GM06990 (cell line): ENCODE data around the gene AVL9.

Experiments used
- DNase-seq: peaks from one replicate; pipeline ENCODE4 v3.0.0-alpha.2; 2011; ENCODE audit not compliant: insufficient read length; ENCODE audit errors: extremely low read depth
- H3K27me3 ChIP-seq: replicated peaks from 2 replicates; pipeline ENCODE4 v1.6.0; 2011; ENCODE audit warnings: low read length; ENCODE audit not compliant: control insufficient read depth, insufficient read depth
- H3K36me3 ChIP-seq: 2 replicates; pipeline ENCODE4 v1.5.1; 2011; ENCODE audit warnings: low read length; ENCODE audit not compliant: control insufficient read depth, insufficient read depth
- H3K4me3 ChIP-seq: replicated peaks from 2 replicates; pipeline ENCODE4 v1.5.1; 2011; ENCODE audit warnings: low read depth, mild to moderate bottlenecking, control low read depth, low read length
- TF ChIP-seq, protein P1 (sequence below): IDR thresholded peaks from 2 replicates; pipeline ENCODE4 v1.5.1; 2011; ENCODE audit warnings: low read length, control low read depth, mild to moderate bottlenecking, inconsistent platforms; ENCODE audit not compliant: insufficient read depth, poor library complexity, severe bottlenecking

Gene AVL9

DNA sequence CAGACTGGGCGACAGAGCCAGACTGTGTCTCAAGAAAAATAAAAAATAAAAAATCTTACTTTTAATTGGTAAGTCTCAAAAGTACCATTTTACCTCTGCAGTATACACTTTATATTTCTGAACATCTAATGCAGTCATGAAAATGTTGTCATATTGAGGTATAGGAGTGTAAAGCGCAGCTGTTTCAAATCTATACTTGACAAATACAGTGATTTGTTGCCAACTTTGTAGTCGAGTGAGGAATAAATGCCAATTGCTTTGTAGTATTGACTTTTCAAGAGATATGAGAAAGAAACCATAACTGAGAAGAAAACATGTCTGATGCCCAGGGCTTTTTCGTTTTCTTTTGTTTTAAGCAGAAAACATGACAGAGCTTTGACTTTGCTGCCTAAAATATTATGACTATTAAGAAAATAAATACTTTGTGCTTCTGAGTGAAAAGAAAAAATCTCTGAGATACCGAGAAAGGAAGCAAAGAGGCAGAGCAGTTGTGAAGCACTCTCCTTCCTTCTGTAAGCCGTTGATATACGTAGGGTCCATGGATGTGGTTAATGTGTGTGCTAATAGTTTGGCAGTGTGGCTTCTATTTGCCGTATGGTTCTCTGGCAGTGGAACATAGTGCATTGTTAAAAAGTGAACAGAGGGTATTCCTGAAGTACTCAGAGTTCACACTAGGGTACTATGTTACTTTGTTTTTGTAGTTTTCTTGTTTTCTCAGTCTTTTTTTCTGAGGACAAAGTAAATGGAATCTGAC, 38.2 kb downstream of the AVL9 start:
- H3K27me3 ChIP-seq: no peaks in the 10 kb centered on the region
- no peak for DNase-seq
- no peak overlapping the region for H3K4me3 ChIP-seq
- TF ChIP-seq, protein P1, sequence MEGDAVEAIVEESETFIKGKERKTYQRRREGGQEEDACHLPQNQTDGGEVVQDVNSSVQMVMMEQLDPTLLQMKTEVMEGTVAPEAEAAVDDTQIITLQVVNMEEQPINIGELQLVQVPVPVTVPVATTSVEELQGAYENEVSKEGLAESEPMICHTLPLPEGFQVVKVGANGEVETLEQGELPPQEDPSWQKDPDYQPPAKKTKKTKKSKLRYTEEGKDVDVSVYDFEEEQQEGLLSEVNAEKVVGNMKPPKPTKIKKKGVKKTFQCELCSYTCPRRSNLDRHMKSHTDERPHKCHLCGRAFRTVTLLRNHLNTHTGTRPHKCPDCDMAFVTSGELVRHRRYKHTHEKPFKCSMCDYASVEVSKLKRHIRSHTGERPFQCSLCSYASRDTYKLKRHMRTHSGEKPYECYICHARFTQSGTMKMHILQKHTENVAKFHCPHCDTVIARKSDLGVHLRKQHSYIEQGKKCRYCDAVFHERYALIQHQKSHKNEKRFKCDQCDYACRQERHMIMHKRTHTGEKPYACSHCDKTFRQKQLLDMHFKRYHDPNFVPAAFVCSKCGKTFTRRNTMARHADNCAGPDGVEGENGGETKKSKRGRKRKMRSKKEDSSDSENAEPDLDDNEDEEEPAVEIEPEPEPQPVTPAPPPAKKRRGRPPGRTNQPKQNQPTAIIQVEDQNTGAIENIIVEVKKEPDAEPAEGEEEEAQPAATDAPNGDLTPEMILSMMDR: no peak
- H3K36me3 ChIP-seq: peaks cover 2% of the 10 kb centered on the region; the same call in 1 of the 2 replicates

DNA sequence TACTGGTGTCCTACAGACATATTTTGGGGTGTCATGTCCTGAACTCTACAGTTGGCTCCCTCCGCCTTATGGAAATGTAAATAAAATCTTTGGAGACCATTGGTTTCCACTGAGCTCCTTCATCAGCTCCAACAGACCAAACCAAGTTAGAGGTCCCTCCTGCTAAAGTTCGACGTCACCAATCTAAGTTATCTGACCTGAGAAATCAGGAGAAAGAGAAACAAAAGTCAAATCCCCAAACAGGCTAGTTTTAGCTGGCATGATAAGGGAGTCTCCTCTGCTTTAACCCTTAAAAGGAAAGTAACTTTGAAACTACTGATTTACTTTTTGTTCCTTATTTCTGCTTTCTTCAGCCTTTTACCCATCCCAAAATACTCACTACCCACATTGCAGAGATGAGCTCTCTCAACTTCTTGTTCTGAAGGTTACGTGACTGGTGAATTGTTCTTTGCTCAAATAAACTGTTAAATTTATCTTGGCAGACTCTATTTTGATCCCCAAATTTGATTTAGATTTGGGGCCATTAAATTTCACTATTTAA, 39.9 kb downstream of the AVL9 start:
- TF ChIP-seq, protein P1: no peak
- Histone ChIP-seq H3K36me3 (peaks cover 2% of the 10 kb centered on the region; the same call in 1 of the 2 replicates), H3K4me3 (no peak overlapping the region), H3K27me3 (no peaks in the 10 kb centered on the region)
- no peak for DNase-seq

DNA sequence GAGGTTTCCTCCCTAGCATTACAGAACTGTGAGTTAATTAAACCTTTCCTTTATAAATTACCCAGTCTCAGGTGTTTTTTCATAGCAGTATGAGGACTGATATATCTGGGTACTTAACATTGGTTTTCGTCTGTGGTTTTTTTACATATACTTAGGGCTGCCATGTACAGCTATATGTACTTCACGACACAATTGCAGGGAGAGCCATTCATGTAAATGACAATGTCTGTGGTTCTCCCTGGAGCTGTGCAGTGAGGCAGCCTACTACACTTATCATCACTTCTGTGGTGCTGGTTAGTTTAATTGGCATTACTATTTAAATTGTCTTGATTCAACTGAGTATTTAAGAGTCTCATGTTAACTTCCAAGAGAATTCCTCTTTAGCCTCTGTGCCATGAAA, 40.7 kb downstream of the AVL9 start:
- TF ChIP-seq, protein P1: no peak
- DNase-seq: no peak
- no peaks in the 10 kb centered on the region for H3K27me3 ChIP-seq
- H3K4me3 ChIP-seq: no peak overlapping the region
- peaks cover 2% of the 10 kb centered on the region; the same call in 1 of the 2 replicates for H3K36me3 ChIP-seq

DNA sequence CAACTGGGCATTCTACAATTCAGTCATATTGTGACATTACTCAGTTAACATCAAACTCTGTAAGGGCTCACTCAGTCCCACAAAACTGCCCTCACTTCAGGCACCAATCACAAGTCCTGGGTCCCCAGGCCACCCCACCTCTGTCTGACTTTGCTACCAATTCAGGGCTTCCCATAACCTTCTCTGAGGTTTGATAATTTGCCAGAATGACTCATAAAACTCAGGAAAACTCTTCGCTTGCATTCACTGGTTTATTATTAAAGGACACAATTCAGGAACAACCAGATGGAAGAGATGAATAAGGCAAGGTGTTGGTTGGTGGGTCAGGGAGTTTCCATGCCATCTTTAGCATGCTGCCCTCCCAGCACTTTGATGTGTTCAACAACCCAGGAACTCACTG, 41.3 kb downstream of the AVL9 start:
- H3K36me3 ChIP-seq: peaks cover under 1% of the 10 kb centered on the region; the same call in 1 of the 2 replicates
- no peaks in the 10 kb centered on the region for H3K27me3 ChIP-seq
- no peak overlapping the region for H3K4me3 ChIP-seq
- TF ChIP-seq, protein P1: no peak
- no peak for DNase-seq

DNA sequence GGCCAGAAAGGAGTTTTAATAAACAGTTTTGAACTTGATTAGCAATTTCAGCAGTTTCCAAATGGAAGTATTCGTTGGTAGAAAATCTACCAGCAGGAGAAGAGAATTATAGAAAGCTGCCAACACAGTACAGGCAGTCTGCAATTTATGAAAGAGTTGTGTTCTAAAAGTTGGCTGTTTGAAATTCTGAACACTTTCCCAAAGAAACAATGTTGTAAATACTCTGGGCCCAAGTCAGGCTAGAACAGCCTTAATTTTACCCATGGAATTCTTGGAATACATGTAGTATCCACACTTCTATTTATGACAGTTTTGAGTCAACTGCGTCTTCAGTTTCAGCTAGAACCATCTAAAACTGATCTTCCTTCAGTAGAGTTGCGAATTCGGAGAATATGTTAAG, 42.5 kb downstream of the AVL9 start:
- TF ChIP-seq, protein P1: no peak
- H3K36me3 ChIP-seq: no peaks in the 10 kb centered on the region
- DNase-seq: no peak
- no peak overlapping the region for H3K4me3 ChIP-seq
- no peaks in the 10 kb centered on the region for H3K27me3 ChIP-seq
